HUES48 (cell line): ENCODE results near the gene GPRIN2.
"Not testable (repeated sequence)": the region's sequence is repeated elsewhere in the genome, so short reads cannot be mapped to it uniquely, and the experiment has no call there.

ENCODE experiments used
- H3K27ac ChIP-seq: one replicate; pipeline ENCODE4 v1.7.0; 2013; ENCODE audit warnings: low read depth, low read length, inconsistent platforms
- H3K27me3 ChIP-seq: 2 replicates; pipeline ENCODE4 v1.6.1; 2013; ENCODE audit warnings: mild to moderate bottlenecking, low read length; ENCODE audit not compliant: control insufficient read depth, insufficient read depth
- H3K36me3 ChIP-seq: 2 replicates; pipeline ENCODE4 v1.6.1; 2013; ENCODE audit warnings: low read length; ENCODE audit not compliant: control insufficient read depth, insufficient read depth
- H3K4me1 ChIP-seq: 2 replicates; pipeline ENCODE4 v1.6.1; 2013; ENCODE audit warnings: mild to moderate bottlenecking, low read length; ENCODE audit not compliant: control insufficient read depth, insufficient read depth
- H3K4me3 ChIP-seq: 2 replicates; pipeline ENCODE4 v1.5.1; 2013; ENCODE audit warnings: mild to moderate bottlenecking, low read depth, low read length
- H3K9ac ChIP-seq: 2 replicates; pipeline ENCODE4 v1.6.1; 2013; ENCODE audit warnings: mild to moderate bottlenecking, low read depth, low read length, moderate library complexity
- H3K9me3 ChIP-seq: 2 replicates; pipeline ENCODE4 v1.6.1; 2013; ENCODE audit warnings: low read length; ENCODE audit not compliant: control insufficient read depth, insufficient read depth

The GPRIN2 gene

GRCh38 chr10:46584196-46584595, 27.7 kb upstream of the GPRIN2 start:
- not testable (repeated sequence) for H3K4me3 ChIP-seq, H3K9me3 ChIP-seq, H3K27ac ChIP-seq, H3K27me3 ChIP-seq, H3K4me1 ChIP-seq, H3K36me3 ChIP-seq, H3K9ac ChIP-seq

DNA sequence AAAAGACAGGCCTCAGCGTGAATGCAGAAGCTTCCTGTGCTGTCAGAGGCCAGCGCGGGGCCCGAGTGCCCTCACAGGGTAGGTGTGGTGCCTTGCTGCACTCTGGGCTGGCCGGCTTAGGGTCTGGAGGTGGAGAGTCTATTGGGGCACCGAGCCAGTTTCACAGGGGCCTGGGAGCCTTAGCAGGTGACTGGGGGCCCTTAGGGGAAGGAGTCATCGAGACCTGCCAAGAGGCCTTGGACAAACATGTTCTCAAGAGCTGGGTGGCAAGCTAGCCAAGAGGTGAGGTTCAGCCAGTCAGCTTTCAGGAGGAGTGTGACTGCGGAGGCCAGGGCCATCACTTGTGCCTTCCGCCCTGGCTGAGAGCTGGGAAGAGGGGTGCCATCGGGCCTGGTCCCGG, 26.1 kb upstream of the GPRIN2 start:
- H3K9ac ChIP-seq, H3K4me3 ChIP-seq, H3K27me3 ChIP-seq, H3K27ac ChIP-seq, H3K9me3 ChIP-seq, H3K36me3 ChIP-seq, H3K4me1 ChIP-seq: not testable (repeated sequence)

DNA sequence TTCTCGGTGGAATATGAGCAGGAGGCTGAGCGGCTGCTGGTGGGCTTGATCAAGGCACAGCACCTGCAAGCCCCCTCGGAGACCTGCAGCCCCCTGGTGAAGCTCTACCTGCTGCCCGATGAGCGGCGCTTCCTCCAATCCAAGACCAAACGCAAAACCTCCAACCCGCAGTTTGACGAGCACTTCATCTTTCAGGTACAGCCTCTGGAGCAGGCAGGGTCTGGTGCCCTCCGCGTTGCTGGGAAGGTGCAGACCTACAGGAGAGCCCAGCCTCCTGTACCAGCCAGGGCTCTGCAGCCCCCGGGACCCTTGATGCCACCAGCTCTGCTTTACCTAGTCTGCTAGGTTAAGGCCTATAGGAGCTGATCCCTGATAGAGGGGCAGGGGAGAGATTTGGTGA, 25.5 kb upstream of the GPRIN2 start:
- H3K36me3 ChIP-seq, H3K27me3 ChIP-seq, H3K4me3 ChIP-seq, H3K9ac ChIP-seq, H3K27ac ChIP-seq, H3K4me1 ChIP-seq, H3K9me3 ChIP-seq: not testable (repeated sequence)

- H3K9me3 ChIP-seq, H3K36me3 ChIP-seq, H3K9ac ChIP-seq, H3K4me3 ChIP-seq, H3K4me1 ChIP-seq, H3K27ac ChIP-seq, H3K27me3 ChIP-seq: not testable (repeated sequence)
These were observed 22.9 kb upstream of the GPRIN2 start for GRCh38 chr10:46579378-46579777.

- not testable (repeated sequence) for H3K36me3 ChIP-seq, H3K27ac ChIP-seq, H3K9ac ChIP-seq, H3K27me3 ChIP-seq, H3K4me1 ChIP-seq, H3K9me3 ChIP-seq, H3K4me3 ChIP-seq
These were observed 22.2 kb upstream of the GPRIN2 start, which contains the start of gene SYT15 for GRCh38 chr10:46578474-46579178. Gene SYT15 (plus strand): TSS chr10:46579128. CDS start chr10:46579169, 41 bp downstream.

DNA sequence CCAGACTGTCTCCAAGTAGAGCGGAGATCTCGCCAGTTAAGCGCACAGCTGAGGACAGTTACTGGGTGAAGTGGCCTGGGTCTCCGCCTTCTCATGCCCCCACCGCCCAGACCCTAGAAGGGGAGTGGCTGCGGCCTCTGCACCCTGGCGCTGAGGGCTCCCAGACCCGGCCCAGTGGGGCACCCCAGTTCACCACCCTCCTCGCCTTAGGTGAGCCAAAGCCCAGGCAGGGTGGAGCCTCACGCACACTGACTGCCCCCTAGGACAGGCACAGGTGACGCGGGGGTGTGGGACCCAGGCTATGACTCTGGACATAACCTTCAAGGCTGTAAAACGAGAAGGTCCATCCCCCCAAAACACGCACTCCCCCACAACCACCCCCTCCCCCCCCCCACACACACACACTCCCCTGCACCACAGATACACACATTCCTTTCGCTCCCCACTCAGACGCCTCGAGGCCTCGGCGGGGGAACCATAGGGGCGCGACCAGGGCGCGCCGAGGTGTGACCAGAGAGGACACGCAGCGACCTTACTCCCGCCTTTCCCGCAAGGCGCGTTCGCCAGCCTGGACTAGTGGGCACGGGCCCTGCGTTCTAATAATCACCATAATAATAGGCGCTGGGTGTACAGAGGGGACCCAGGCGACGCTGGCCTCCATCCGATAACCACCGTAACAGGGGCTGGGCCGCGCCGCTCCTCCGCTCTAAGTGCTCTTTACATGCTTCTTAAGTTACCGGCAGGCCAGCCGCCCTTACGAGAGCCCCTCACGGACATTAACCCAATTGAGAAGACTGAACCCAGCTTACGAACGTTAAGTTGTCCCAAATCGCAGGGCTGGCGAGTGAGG, 21.4 kb upstream of the GPRIN2 start:
- H3K36me3 ChIP-seq, H3K9ac ChIP-seq, H3K9me3 ChIP-seq, H3K4me3 ChIP-seq, H3K27me3 ChIP-seq, H3K27ac ChIP-seq, H3K4me1 ChIP-seq: not testable (repeated sequence)

DNA sequence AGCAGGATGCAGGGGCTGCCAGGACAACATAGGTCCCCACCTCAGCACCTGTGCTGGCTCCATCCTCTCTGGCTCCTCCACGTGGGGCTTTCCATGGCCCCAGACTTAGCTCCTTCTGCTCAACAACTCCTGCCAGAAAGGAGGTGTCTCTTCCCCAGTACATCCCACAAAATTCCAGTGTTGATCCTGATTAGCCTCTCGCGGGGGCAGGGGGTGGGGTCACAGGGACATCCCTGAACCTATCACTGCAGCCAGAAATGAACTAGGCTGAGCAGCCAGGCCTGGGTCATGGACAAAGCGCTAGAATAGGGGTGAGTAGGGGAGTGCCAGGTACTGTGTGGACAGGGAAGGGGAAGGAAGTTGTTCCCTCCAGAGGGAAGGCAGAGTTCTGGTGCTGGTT, 17.4 kb upstream of the GPRIN2 start:
- not testable (repeated sequence) for H3K4me3 ChIP-seq, H3K27ac ChIP-seq, H3K36me3 ChIP-seq, H3K9ac ChIP-seq, H3K4me1 ChIP-seq, H3K9me3 ChIP-seq, H3K27me3 ChIP-seq

DNA sequence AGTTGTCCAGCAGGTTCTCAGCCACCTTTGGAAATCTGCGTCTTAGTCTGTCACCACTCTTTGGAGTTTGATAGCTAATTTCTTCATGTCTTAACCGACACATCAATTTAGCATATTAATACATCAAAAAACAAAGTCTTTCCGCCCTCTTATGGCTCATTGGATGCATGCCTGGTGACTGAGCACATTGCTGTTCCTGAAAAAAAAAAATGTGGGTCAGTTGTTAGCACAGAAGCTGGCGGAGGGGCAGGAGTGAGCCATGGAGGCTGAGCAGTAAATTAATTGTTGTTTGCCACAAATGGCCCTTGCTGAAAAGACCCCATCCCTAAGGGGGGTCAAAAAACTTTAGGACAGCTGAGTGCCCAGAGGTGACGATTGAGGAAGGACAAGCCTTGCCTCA, 16.9 kb upstream of the GPRIN2 start:
- H3K36me3 ChIP-seq, H3K9ac ChIP-seq, H3K4me1 ChIP-seq, H3K9me3 ChIP-seq, H3K27ac ChIP-seq, H3K27me3 ChIP-seq, H3K4me3 ChIP-seq: not testable (repeated sequence)

GRCh38 chr10:46572765-46573164, 16.3 kb upstream of the GPRIN2 start:
- H3K4me1 ChIP-seq, H3K27me3 ChIP-seq, H3K4me3 ChIP-seq, H3K9ac ChIP-seq, H3K27ac ChIP-seq, H3K36me3 ChIP-seq, H3K9me3 ChIP-seq: not testable (repeated sequence)

GRCh38 chr10:46570655-46571054, 14.2 kb upstream of the GPRIN2 start:
- not testable (repeated sequence) for H3K9ac ChIP-seq, H3K4me3 ChIP-seq, H3K27me3 ChIP-seq, H3K9me3 ChIP-seq, H3K4me1 ChIP-seq, H3K27ac ChIP-seq, H3K36me3 ChIP-seq

- not testable (repeated sequence) for H3K4me1 ChIP-seq, H3K9ac ChIP-seq, H3K27ac ChIP-seq, H3K4me3 ChIP-seq, H3K27me3 ChIP-seq, H3K9me3 ChIP-seq, H3K36me3 ChIP-seq
These were observed 10.7 kb upstream of the GPRIN2 start for GRCh38 chr10:46567151-46567550.
